Measurements from ENCODE around the gene PLOD1.
"Not testable (repeated sequence)": the region's sequence is repeated elsewhere in the genome, so short reads cannot be mapped to it uniquely, and the experiment has no call there.

The PLOD1 gene

DNA sequence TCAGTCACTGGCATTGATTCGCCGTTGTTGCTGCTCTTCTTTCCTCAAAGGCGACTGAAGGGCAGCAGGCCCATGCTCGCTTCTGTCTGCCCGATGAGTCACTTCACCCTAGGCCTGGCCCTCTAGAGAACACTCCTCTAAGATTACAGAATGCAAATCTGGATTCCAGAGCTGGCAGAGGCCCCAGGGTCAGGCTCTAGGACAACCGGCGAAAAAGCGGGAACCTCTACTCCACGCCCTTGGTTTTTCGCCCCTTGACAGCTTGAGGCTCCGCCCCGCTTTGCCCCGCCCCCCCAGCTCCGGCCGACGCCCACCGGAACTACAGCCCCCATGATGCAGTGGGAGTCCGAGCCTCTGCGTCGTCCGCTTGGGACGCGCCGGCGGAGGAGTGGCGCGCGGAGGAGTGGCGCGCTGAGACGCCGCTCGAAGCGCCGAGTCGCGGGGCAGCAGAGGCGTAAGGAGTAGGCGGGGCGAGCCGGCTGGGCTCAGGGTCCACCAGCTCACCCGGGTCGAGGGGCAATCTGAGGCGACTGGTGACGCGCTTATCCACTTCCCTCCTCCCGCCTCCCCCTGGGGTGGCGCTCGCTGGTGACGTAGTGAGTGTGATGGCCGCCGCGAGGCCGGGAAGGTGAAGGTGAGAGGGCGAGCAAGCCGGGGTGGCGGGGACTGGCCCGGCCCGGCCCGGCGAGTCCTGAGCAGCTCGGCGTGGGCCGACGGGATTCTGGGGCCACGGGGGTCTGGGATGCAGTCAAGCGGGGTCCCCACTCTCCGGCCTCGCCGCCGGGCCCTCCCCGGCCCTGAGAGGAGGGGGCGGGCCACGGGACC is 45.5 kb downstream of the PLOD1 start, which contains the start of gene MFN2:
Gene MFN2, plus strand, starts transcription at position 594 of the 825 bp plus-strand sequence. CDS start 8,725 bp downstream, outside the sequence.
- peak; percentile 95 for DNase-seq

DNA sequence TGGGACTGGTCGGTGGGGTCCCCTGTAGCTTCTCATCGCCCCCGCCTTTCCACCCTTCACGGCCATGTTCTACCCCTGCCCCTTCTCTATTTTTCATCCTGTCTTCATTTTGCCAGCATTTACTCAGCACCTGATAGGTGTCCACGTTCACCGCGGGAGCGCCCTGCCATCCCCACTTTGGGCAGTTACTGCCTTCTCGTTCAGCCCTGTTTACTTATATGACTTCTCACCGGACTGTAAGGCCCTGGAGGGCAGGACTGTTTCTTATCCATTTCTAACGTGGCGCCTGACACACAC is 46.1 kb downstream of the PLOD1 start:
- no peak for DNase-seq

DNA sequence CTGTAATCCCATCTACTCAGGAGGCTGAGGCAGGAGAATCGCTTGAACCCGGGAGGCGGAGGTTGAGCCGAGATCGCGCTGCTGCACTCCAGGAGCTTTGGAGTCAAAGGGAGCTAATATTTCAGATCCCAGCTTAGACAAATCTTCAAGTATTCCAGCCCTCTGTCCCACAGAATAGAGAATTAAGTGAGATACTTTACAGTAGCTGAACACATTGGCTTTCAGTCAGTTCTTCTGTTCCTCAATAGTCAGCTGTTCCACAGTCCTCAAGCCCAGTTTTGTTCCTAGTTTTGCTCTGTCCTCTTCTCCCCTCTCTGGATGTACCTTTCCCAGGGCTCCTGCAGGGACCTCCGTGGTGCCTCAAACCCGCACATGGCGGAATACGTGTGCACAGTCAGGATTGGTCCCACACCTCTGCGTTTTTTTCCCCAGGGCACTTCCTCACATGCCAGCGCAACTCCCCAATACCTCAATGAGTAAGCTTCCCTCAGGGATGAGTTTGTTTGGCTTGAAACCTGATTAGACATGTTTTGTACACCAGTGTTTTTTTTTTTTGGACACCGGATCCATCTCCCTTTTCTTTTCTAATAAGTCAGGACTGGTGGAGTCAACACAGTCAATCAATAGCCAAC is 47.0 kb downstream of the PLOD1 start:
- DNase-seq = no peak

DNA sequence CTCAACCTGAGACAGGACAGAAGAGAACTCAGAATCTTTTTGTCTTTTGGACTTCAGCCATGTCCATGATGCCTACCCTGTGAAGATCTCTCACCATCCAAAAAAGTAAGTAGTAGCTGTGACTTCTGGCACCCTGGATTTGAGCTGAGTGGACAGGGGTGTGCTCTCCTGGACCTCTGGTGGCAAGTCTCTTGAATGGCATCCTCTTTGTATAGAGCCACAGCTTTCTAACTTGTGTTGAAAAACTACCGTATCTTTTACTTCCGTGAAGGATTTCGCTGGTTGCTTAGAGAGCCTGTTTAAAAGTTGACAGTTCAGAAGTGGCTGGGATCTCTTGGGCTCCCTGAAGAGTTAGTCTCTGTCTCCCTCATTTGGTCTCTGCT is 47.5 kb downstream of the PLOD1 start:
- DNase-seq = peak; percentile 26

DNA sequence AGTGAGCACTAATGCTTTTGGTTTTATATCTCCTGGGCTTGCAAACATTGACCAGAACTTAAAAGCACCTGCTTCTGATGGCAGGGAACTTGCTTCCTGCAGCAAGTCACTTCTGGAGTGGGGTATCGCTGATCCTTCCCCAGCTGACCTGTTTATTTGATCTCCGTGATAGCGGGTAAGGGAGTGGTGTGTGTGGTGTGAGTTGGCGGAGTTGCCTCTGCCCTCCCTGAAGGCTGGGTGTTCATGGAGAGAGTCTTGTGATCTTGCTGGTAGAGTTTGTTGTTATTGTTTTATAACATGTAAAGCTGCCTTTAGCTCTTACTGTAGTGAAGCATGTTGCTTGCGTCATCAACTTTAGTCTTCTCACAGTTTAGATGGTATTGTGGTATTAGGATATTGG is 49.6 kb downstream of the PLOD1 start:
- DNase-seq = no peak

DNA sequence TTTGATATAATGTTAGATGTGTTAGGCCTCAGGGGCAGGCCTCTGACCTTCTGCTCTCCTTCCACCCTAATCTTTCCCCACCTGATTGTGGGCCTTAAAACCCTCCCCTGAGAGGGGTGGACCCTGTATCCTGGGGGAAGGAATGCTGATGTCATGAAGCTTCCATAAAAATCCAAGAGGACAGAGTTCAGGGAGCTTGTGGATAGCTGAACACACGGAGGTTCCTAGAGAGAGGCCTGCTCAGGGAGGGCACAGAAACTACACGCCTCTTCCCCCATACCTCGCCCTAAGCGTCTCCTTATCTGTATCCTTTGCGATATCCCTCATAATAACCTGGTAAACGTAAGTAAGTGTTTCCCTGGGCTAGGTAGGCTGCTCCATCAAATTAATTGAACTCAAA is 50.1 kb downstream of the PLOD1 start:
- no peak for DNase-seq

DNA sequence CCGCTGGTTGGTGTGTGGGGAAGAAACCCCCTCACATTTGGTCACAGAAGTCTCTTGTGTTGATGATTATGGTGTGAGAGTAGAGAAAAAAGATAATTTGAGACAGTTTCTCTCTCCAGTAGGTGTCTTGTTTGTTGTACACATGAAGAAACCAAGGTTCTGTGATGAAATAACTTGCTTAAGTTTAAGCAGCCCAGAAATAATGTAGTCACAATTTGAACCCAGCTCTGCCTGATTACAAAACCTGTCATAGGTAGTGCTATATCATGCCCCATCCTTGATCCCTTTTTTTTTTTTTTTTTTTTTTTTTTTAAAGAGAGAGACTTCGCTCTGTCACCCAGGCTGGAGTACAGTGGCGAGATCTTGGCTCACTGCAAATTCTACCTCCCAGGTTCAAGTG is 50.7 kb downstream of the PLOD1 start:
- DNase-seq = no peak

DNA sequence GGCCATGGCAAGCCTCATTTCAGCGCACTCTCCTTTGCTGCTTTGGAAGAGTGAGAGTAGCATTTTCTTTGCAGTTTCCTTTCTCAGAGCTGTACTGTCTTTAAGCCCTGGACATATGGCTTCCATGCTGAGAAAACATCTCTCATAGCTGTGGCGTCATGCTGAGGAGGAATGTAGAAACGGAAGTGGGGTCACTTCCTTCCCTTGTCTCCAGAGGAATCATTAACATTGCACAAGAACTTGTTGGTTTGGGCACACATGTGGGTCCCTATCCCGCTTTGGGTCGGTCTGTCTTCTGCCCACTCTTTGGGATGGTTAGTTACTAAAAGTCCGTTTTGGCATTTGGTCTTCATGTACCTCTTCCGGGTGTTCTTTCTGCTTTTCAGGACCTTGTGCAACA is 51.3 kb downstream of the PLOD1 start:
- DNase-seq = peak; percentile 83

DNA sequence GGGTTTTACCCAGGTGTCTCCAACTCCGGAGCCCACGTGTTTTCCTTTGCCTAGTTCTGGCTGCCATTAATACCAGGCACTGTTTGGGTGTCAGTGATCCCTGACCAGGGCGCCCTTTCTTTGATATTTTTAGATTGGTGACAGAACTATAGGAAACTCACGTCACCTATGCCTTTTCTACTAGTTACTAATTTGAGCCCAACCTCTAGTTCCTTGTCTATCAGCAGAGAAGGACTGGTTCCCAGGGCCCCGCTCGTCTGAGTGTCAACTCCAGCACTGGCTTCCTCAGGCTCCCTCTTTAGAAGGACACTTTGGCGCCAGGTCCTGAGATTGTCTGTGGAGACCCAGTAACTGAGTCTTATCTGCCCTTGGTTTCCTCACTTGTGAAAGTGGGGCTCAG is 55.2 kb downstream of the PLOD1 start:
- DNase-seq = no peak

DNA sequence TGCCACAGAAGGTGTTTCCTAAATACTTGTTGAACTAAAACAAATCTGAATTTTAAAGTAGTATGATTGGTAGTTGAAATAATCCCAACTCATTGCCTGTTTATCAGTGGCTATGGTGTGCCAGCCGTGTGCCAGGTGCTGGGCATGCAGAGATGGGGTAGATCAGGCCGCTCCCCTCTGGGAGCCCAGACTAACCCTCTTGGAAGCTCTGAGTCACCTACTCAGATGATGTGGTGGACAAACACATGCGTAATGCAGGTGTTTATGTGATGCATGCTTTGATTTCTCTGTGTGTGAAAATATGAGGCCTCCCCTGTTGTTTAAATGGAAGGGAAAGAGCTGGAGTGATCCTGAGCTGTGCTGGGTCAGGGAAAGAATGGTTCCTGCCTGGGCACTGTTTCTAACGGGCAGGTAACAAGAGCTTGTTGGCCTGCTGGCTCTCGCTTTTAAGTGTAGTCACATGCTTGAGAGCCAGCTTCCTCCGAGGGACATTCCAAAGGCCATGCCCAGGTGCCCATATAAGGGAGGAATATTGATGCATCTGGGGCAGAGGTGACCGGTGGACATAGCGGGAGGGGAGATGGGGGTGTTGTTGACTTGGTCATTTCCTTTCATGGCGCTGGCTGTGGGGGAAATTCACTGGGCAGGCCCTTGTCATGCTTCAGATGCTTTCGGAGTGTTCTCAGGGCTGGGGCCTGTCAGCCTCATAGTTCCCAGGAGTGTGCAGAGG is 56.0 kb downstream of the PLOD1 start:
- DNase-seq = no peak

DNA sequence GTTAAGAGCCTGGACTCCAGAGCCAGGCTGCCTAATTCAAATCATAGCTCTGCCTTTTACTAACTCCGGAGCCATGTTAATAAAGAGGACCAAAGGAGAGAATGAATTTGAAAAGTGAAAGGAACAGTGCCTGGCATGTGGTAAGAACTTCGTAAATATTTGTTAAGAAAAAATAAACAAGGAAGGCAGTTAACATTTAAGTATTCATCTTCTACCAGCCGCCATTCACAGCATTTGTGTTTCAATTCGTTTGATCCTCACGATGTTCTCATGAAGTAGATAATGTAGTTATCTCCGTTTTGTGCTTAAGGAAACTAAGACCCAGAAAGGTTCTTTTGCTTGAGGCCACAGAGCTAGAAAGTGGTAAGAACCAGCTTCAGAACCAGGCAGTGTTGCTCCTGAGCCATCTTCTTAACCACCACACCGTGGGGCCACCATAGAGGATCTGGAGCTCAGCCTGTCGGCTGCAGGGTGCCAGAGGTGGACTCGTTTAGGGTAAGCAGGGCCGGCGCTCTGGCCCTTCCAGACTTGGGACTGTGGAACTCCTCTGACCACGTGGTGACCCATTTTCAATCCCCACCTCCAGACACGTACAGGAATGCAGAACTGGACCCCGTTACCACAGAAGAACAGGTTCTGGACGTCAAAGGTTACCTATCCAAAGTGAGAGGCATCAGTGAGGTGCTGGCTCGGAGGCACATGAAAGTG is 57.6 kb downstream of the PLOD1 start:
- no peak for DNase-seq

DNA sequence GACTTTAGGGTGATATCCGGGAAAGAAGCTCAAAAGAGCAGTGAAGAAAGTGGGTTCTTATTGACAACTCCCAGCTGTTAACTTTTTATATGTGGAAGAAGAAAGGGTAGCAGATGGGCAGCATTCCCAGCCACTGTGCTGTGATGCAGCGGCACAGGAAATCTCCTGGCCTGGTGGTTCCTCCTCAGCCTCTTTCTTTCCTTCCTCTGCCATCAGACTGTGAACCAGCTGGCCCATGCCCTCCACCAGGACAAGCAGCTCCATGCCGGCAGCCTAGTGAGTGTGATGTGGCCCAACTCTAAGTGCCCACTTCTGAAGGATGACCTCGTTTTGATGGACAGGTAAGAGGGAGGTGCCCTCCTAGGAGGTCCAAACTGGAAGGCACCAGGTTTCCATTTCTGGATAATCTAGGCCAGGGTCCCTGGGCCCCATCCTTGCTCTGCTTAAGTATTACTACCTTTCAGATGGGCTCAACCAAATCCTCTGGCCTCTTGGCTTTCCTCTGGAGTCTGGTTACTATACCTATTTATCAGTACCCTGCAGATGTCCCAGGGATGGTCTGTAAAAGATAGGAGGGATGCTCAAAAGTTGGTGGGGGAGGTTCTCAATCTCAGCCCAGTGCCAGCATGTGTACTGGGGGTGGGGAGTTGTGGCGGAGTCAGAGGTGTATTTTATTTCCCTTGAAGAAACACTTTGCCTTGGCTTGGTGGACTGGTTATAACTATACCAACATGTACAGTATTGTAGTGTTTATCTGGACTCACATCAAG is 62.7 kb downstream of the PLOD1 start:
- no peak for DNase-seq

DNA sequence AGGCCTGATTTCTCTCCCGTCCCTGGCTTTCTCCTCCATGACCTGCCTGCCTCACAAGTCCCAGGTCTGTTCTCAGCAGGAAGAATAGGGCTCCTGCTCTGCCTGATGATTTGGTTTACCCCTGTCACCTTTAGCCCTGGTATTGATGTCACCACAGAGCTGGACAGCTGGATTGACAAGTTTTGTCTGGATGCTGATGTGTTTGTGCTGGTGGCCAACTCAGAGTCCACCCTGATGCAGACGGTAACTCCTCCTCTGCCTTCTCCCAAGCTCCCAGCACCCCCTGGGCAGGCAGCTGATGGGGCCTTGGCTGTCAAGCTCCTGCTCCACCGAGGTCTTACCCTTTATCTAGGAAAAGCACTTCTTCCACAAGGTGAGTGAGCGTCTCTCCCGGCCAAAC is 64.1 kb downstream of the PLOD1 start:
- no peak for DNase-seq

DNA sequence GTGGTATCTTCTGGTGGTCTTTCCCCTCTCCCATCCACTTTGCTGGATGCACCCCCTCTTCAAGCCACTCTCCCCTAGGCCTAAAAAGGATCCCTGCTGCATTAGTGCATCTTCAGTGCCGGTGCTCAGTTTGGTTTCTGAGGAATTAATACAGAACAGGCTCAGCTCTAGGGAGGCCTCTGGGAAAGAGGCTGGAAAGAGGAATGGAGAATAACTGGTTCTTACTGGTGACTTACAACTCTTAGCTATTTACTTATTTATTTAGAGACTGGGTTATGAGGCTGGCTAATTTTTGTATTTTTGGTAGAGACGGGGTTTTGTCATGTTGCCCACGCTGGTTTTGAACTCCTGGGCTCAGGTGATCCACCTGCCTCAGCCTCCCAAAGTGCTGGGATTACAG is 64.7 kb downstream of the PLOD1 start:
- DNase-seq = no peak

DNA sequence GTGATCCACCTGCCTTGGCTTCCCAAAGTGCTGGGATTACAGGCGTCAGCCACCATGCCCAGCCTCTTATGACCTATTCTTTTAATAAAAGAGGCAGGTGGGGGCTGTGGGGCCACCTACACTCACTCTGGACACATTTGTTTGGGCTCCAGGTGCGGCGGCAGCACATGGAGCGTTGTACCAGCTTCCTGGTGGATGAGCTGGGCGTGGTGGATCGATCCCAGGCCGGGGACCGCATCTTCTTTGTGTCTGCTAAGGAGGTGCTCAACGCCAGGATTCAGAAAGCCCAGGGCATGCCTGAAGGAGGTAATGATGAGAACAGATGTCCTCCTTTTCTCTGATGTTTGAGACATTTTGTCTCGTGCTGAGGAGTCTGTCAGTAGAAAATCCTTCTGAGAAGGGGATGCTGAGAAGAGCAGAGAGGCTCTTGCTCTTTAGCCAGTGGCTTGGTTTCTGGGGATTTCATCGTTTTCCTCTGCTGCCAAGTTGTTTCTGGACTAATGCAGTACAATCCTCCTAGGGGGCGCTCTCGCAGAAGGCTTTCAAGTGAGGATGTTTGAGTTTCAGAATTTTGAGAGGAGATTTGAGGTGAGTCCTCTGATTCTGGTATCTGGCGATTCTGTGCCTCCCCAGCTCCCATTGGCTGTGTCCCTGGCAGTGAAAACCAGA is 66.9 kb downstream of the PLOD1 start:
- DNase-seq = peak; percentile 26

DNA sequence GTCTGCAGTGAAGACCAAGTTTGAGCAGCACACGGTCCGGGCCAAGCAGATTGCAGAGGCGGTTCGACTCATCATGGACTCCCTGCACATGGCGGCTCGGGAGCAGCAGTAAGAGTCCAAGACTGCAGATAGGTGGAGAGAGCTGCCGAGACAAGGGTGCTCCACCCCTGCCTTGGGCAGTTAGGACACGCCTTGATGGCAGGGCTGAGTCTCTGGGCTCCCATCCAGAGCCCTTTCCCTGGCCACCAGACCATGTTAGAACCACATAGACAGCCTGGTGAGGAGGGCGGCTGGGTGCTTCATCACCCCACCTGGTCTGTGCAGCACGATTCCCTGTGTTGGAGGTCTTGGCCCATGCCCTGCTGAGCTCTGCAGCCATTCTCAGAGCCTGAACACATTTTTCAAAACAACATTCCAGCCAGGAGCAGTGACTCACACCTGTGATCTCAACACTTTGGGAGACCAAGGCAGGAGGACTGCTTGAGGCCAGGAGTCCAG is 67.5 kb downstream of the PLOD1 start:
- no peak for DNase-seq

DNA sequence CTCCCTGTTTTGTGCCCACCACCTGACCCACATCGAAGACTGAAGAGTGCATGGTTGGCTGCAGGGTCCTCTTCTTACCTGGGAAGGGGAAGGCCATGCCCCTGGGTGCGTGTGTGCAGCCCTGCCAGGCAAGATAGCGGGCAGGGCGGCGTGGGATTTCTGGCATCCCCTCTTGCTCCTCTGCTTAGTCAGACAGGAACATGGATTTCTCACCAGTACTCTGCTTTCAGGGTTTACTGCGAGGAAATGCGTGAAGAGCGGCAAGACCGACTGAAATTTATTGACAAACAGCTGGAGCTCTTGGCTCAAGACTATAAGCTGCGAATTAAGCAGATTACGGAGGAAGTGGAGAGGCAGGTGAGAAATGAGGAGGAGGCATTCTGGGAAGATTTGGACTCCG is 69.2 kb downstream of the PLOD1 start:
- no peak for DNase-seq

DNA sequence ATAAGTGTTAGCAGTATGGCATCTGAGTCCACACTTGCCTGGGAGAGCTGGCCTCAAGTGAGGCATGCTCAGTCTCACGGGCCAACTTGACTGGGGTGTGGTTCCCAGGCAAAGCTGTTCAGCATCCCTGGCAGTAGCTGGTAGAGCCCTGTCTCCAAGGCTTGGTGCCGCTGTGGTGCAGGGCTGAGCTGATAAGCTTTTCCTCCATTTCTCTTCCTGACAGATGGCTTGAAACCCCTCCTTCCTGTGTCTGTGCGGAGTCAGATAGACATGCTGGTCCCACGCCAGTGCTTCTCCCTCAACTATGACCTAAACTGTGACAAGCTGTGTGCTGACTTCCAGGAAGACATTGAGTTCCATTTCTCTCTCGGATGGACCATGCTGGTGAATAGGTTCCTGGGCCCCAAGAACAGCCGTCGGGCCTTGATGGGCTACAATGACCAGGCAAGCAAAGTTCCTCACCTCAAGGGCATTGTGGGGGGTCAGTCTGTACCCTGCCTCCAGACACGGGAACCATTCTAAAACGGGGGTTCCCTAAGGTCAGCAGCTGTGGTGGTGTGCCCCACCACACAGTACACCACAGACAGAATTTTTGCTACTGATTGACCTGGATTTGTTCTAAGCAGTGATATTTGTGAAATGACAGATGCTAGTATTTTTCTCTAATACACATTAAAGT is 71.1 kb downstream of the PLOD1 start:
- DNase-seq = no peak

DNA sequence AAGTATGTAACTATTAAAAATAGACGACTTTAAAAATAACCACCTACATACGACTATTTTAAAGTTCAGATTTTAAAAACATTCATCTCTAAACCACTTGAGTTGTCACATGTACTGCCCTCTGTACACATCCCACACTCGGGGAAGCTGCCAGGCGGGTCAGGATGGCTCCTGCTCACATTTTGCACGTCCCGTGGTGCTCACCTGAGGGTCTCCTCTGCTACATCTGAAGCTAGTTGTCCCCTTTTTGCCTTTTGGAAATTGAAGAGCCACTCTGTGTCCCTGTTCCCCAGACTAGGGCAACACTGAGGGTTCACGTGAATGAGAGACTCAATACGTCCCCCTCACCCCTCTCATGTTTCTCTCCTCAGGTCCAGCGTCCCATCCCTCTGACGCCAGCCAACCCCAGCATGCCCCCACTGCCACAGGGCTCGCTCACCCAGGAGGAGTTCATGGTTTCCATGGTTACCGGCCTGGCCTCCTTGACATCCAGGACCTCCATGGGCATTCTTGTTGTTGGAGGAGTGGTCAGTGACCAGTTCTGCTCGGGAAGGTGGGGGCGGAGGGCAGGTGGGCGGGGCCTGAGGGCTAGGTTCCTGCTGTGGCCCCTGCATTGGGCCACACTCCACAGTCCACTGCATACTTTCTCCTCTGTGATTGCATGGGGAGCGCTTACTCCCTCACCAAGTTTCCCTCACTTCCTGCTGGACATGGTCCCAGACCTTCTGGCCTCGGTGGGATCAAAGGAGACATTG is 71.8 kb downstream of the PLOD1 start:
- DNase-seq = no peak

DNA sequence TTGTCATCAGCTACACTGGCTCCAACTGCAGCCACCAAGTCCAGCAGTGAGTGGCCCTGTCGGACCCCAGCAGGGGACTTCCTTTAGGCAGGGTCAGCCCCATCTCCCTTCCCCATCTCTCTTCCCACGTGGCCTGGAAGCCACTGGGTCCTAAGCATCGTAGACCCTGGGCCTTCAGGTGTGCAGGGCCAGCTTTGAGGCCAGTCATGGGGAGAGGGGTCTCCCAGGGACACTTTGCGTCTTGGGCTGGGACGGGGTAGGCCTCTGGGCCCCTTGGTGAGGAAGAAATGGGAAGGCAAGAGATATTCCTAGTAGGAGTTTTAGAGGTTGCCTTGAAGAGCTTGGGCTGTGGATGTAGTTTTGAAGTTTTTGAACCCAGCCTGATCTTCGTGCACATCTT is 72.7 kb downstream of the PLOD1 start:
- DNase-seq = no peak

DNA sequence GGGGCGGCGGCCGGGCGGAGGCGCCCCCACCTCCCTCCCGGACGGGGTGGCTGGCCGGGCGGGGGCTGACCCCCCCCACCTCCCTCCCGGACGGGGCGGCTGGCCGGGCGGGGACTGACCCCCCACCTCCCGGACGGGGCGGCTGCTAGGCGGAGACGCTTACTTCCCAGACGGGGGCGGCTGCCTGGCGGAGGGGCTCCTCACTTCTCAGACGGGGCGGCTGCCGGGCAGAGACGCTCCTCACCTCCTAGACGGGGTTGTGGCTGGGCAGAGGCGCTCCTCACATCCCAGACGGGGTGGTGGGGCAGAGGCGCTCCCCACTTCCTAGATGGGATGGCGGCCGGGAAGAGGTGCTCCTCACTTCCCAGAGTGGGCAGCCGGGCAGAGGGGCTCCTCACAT is 73.8 kb downstream of the PLOD1 start:
- not testable (repeated sequence) for DNase-seq

Measured in inflammatory macrophage treated with lipopolysaccharide for 4 hours (primary cell).